SK-N-MC (cell line): ENCODE measurements around the gene ARHGEF26.

ENCODE experiments used
- EZH2 ChIP-seq: fragments of 200-600 bp; sonication (generic); IDR thresholded peaks from one replicate; pipeline ENCODE4 v1.6.1; 2017; ENCODE audit warnings: antibody characterized with exemption
- POLR2AphosphoS5 ChIP-seq: IDR thresholded peaks from 2 replicates; pipeline ENCODE4 v1.6.1; 2012; ENCODE audit warnings: mild to moderate bottlenecking, low read depth, low read length, borderline replicate concordance

DNA sequence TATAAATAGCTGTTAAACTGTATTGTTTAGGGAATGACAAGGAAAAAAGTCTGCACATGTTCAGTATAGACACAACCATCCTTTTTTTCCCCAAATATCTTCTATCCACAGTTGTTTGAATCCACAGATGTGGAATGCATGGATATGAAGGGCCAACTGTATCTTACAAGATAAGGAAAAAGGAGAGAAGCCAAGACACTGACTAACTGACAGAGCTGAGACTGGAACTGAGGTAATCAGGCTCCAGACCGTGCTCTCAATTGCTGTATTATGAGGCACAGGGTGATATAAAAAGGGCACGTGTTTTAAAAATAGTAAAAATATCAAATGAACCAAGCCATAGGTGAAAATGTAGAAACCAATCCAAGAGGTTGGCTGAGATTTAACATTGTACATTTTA is 154.1 kb downstream of the ARHGEF26 start:
- TF ChIP-seq EZH2 (no peak), POLR2AphosphoS5 (no peak)
